GM12878 (cell line): ENCODE data around the gene MTHFD1L. TPM values are rescaled to one million over a fixed set of nuclear protein-coding genes. Genes with fewer than 3 reads are reported as not detected.

ENCODE experiments used
- ATAC-seq: fragments of 200-7000 bp; cut with Tn5 transposase; 3 replicates; pipeline ENCODE4 v1.9.1; 2020; ENCODE audit warnings: mild to moderate bottlenecking, moderate library complexity
- BruUV-seq: library from RNA; stranded (reverse); fragments of 400-500 nt; replicated peaks from 2 replicates; lab custom pipeline; 2021; lab: Mats Ljungman, UMichigan
- CTCF ChIA-PET: fragments of 300-600 bp; sonication (Branson Sonifier 250); formaldehyde crosslinking; extraction: SDS; loops from one replicate; lab custom pipeline; 2021; ENCODE audit warnings: inconsistent platforms; lab: Yijun Ruan, JAX
- POLR2A ChIA-PET: fragments of 350-600 bp; formaldehyde crosslinking; extraction: SDS; loops from one replicate; lab custom pipeline; 2021; ENCODE audit warnings: inconsistent platforms; lab: Charles Lee
- RAD21 ChIA-PET: fragments of 300-600 bp; sonication (Branson Sonifier 250); formaldehyde crosslinking; loops from one replicate; lab custom pipeline; 2023; ENCODE audit warnings: antibody characterized with exemption; ENCODE audit not compliant: unreplicated experiment; lab: Charles Lee
- SMC1A ChIA-PET: fragments of 300-600 bp; sonication (Branson Sonifier 250); formaldehyde crosslinking; loops from one replicate; lab custom pipeline; 2023; ENCODE audit not compliant: unreplicated experiment, uncharacterized antibody; lab: Charles Lee
- DNase-seq: peaks from one replicate; pipeline ENCODE4 v3.0.0-alpha.2; 2011; ENCODE audit warnings: low read depth, low spot score
- FAIRE-seq: peaks from 3 replicates; lab custom pipeline; 2011; peaks lifted over from hg19 to GRCh38; lab: Jason Lieb, UNC
- H2AFZ ChIP-seq: 2 replicates; pipeline ENCODE4 v1.6.0; 2011; ENCODE audit warnings: low read depth, low read length, control low read depth; ENCODE audit not compliant: control insufficient read depth
- H3K27ac ChIP-seq: 2 replicates; pipeline ENCODE4 v1.5.1; 2011; ENCODE audit warnings: control low read depth; ENCODE audit not compliant: control insufficient read depth, insufficient read depth
- H3K27me3 ChIP-seq, 2 experiments: replicated peaks in 1 of 2; 2 replicates each; pipeline versions ENCODE4 v1.6.0 to v1.6.1; 2011; ENCODE audit warnings: low read length in 1 of 2; ENCODE audit not compliant: control insufficient read depth in 2 of 2, insufficient read depth in 2 of 2
- H3K36me3 ChIP-seq, 2 experiments: 2 replicates each; pipeline ENCODE4 v1.5.1; 2011; ENCODE audit warnings: low read length in 1 of 2; ENCODE audit not compliant: control insufficient read depth in 2 of 2, insufficient read depth in 2 of 2
- H3K4me1 ChIP-seq: 2 replicates; pipeline ENCODE4 v1.6.1; 2011; ENCODE audit warnings: mild to moderate bottlenecking, low read length, moderate library complexity, mixed read lengths; ENCODE audit not compliant: control insufficient read depth, insufficient read depth
- H3K4me2 ChIP-seq: 2 replicates; pipeline ENCODE4 v1.6.0; 2011; ENCODE audit warnings: control low read depth; ENCODE audit not compliant: control insufficient read depth, insufficient read depth
- H3K4me3 ChIP-seq: fragments of 200-600 bp; sonication (generic); 2 replicates; pipeline ENCODE4 v1.5.1; 2016
- H3K79me2 ChIP-seq: 2 replicates; pipeline ENCODE4 v1.6.0; 2011; ENCODE audit warnings: low read length; ENCODE audit not compliant: control insufficient read depth, insufficient read depth
- H3K9ac ChIP-seq: 2 replicates; pipeline ENCODE4 v1.8.0; 2011; ENCODE audit warnings: low read length, control low read depth, mixed read lengths; ENCODE audit not compliant: control insufficient read depth, insufficient read depth
- H3K9me3 ChIP-seq: replicated peaks from 3 replicates; pipeline ENCODE4 v1.5.1; 2011; ENCODE audit warnings: mild to moderate bottlenecking, low read length; ENCODE audit not compliant: control insufficient read depth, insufficient read depth
- H4K20me1 ChIP-seq: 2 replicates; pipeline ENCODE4 v1.6.0; 2011; ENCODE audit not compliant: control insufficient read depth, insufficient read depth
- BRCA1 ChIP-seq: IDR thresholded peaks from 2 replicates; pipeline ENCODE4 v1.6.1; 2011; ENCODE audit warnings: low read depth, low read length, improper control_type of control experiment
- CBX5 ChIP-seq: sonication (generic); IDR thresholded peaks from 2 replicates; pipeline ENCODE4 v1.6.1; 2016; ENCODE audit warnings: low read depth, moderate library complexity, mild to moderate bottlenecking, inconsistent platforms
- E2F8 ChIP-seq: fragments of 450-650 bp; IDR thresholded peaks from 2 replicates; pipeline ENCODE4 v1.6.1; 2018; ENCODE audit warnings: mild to moderate bottlenecking, low read depth, moderate library complexity; ENCODE audit not compliant: partially characterized antibody
- EED ChIP-seq: sonication (generic); IDR thresholded peaks from 2 replicates; pipeline ENCODE4 v1.6.1; 2016; ENCODE audit warnings: antibody characterized with exemption, low read depth
- EP300 ChIP-seq, 2 experiments: fragments of 150-350 bp in 1 of 2; IDR thresholded peaks; 2 replicates each; pipeline ENCODE4 v1.6.1; 2011 to 2012; ENCODE audit warnings: low read depth in 2 of 2, low read length in 2 of 2, borderline replicate concordance in 1 of 2, improper control_type of control experiment in 1 of 2, inconsistent platforms in 1 of 2; ENCODE audit not compliant: control insufficient read depth in 1 of 2
- EZH2 ChIP-seq: IDR thresholded peaks from 2 replicates; pipeline ENCODE4 v1.6.1; 2012; ENCODE audit warnings: low read depth, mild to moderate bottlenecking, control low read depth, inconsistent platforms, low read length, borderline replicate concordance; ENCODE audit not compliant: control insufficient read depth
- FOXK2 ChIP-seq: fragments of 450-650 bp; IDR thresholded peaks from 2 replicates; pipeline ENCODE4 v1.6.1; 2017; ENCODE audit warnings: mild to moderate bottlenecking, moderate library complexity
- IKZF1 ChIP-seq: fragments of 450-650 bp; conservative IDR thresholded peaks from 2 replicates; pipeline ENCODE4 v1.6.1; 2017; ENCODE audit warnings: antibody characterized with exemption, mild to moderate bottlenecking
- LARP7 ChIP-seq: fragments of 450-650 bp; IDR thresholded peaks from 2 replicates; pipeline ENCODE4 v1.6.1; 2017; ENCODE audit warnings: mild to moderate bottlenecking
- NFYA ChIP-seq: IDR thresholded peaks from 2 replicates; pipeline ENCODE4 v1.6.1; 2011; ENCODE audit warnings: low read depth, mild to moderate bottlenecking, low read length, improper control_type of control experiment, borderline replicate concordance
- PKNOX1 ChIP-seq: fragments of 450-650 bp; IDR thresholded peaks from 2 replicates; pipeline ENCODE4 v1.6.1; 2016; ENCODE audit warnings: mild to moderate bottlenecking
- POU2F2 ChIP-seq: IDR thresholded peaks from 3 replicates; pipeline ENCODE4 v1.6.1; 2011; ENCODE audit warnings: low read depth, mild to moderate bottlenecking, low read length, borderline replicate concordance
- ZBED1 ChIP-seq: IDR thresholded peaks from 2 replicates; pipeline ENCODE4 v1.6.1; 2016; ENCODE audit warnings: borderline replicate concordance
- ZNF207 ChIP-seq: fragments of 450-650 bp; IDR thresholded peaks from 2 replicates; pipeline ENCODE4 v1.6.1; 2014; ENCODE audit warnings: antibody characterized with exemption, mild to moderate bottlenecking, borderline replicate concordance
- WGBS: methylation state at CpG from one replicate; pipeline ENCODE4 v1.1.6; 2016; ENCODE audit warnings: low lambda C conversion rate; ENCODE audit not compliant: insufficient replicate concordance, insufficient coverage; ENCODE audit errors: missing lambda C conversion rate; 5-methylcytosine and 5-hydroxymethylcytosine counted together
- in situ Hi-C: fragments of 300-500 bp; cut with MboI; formaldehyde crosslinking; loops from 9 replicates; pipeline ENCODE4 v1.14.3; 2018; ENCODE audit warnings: mixed read lengths
- intact Hi-C: fragments of 100-400 bp; cut with micrococcal nuclease; formaldehyde crosslinking; loops from one replicate; pipeline ENCODE4 v1.14.2; 2022; ENCODE audit not compliant: unreplicated experiment
- polyA plus RNA-seq, 11 experiments: library from polyadenylated mRNA; depleted of rRNA in 4 of 11; unstranded in 6 of 11; stranded (reverse) in 5 of 11; fragments of >200 nt; fragmentation: Nextera tagmentation in 4 of 11; fragmentation: Illumina TruSeq in 1 of 11; extraction: Ambion mirVana in 4 of 11; extraction: Trizol in 1 of 11; gene quantifications; 1 replicate in 1 of 11; 2 replicates in 10 of 11; pipeline versions ENCODE4 v1.2.1 to v1.2.3, GENCODE V29; 2011 to 2016; ENCODE audit warnings: inconsistent platforms in 2 of 11, missing spikeins in 2 of 11, low read depth in 1 of 11
- total RNA-seq, 4 experiments: library from RNA; depleted of rRNA in 3 of 4; stranded (reverse); fragments of >200 nt in 3 of 4; fragmentation: Illumina TruSeq in 1 of 4; extraction: Trizol in 1 of 4; gene quantifications; 2 replicates each; pipeline versions ENCODE4 v1.2.1 to v1.2.3, GENCODE V29; 2013 to 2021

MTHFD1L gene
- total and polyA plus RNA-seq, 10 of the 15 experiments (the other 5 are each of a cell fraction or from before 2014, with no cell fraction given), result 11.7 to 75.5 (median 28.8) TPM

- intact Hi-C loops (loop anchor here (1.0 kb wide), 1 partner anchor 37 kb away; no protein-coding TSS in a partner anchor), in situ Hi-C loops (no loop called here)
- no TSS peak for BruUV-seq
- Histone ChIP-seq H3K27ac (no peak overlapping the region), H4K20me1 (no peaks in the 10 kb centered on the region), H3K9me3 (no peaks in the 10 kb centered on the region), H3K27me3 (no peaks in the 10 kb centered on the region), H3K4me2 (no peak overlapping the region), H2AFZ (no peak overlapping the region), H3K36me3 (peaks cover 0 to 10% of the 10 kb centered on the region in 2 experiments; a peak in 3 of 4 replicates), H3K79me2 (no peaks in the 10 kb centered on the region), H3K4me1 (no peaks in the 10 kb centered on the region), H3K9ac (no peak overlapping the region), H3K4me3 (no peak overlapping the region)
- no peak for TF ChIP-seq EP300 (IDR thresholded peaks at IDR 0.05; ENCODE audit: borderline replicate concordance in 1 of 2, control insufficient read depth in 1 of 2, low read depth in 2 of 2, low read length in 2 of 2)
- no peak for TF ChIP-seq EED
- no peak for TF ChIP-seq ZNF207
- no peak for TF ChIP-seq EZH2
- no peak for TF ChIP-seq PKNOX1
- TF ChIP-seq IKZF1, result no peak
- no peak for TF ChIP-seq FOXK2
- TF ChIP-seq NFYA, result no peak
- TF ChIP-seq E2F8, result no peak
- no peak for TF ChIP-seq LARP7
- no peak for TF ChIP-seq POU2F2
- no peak for TF ChIP-seq BRCA1
- no peak for TF ChIP-seq CBX5
- TF ChIP-seq ZBED1, result no peak
- SMC1A ChIA-PET, result interaction anchor here (1.0 to 2.8 kb wide), 2 partner anchors 39 to 43 kb away, joined by 3 to 19 read pairs; no protein-coding TSS in a partner anchor
- DNase-seq (no peak), ATAC-seq (no peak), FAIRE-seq (no peak)
- WGBS, result 98% methylated on average over 2 of the region's 2 CpGs
- POLR2A ChIA-PET, result no interaction called here
- CTCF ChIA-PET, result interaction anchor here (0.6 to 5.2 kb wide), 10 partner anchors 11 to 405 kb away, joined by 3 to 38 read pairs (median 3); no protein-coding TSS in a partner anchor
- RAD21 ChIA-PET, result interaction anchor here (0.6 to 1.9 kb wide), 2 partner anchors 37 to 114 kb away, joined by 3 to 11 read pairs; no protein-coding TSS in a partner anchor
Observed at GRCh38 chr6:150929416-150929815, 63.9 kb downstream of the MTHFD1L start.
